ENCODE data around the gene ZBTB48.
A peak's percentile ranks its signal among the peaks of the same experiment; 100 is the strongest.
"Not testable (repeated sequence)": the region's sequence is repeated elsewhere in the genome, so short reads cannot be mapped to it uniquely, and the experiment has no call there.

ZBTB48 gene

GRCh38 chr1:6592865-6593593 lies 13.2 kb downstream of the ZBTB48 start:
- H3K27ac ChIP-seq (ENCODE audit: low read depth, low read length), result no peak overlapping the region
- H3K4me1 ChIP-seq (ENCODE audit: control insufficient read depth, insufficient read depth, low read length), result no peaks in the 10 kb centered on the region
- no peak overlapping the region for H3K4me3 ChIP-seq (ENCODE audit: low read depth, low read length)
- H3K27me3 ChIP-seq (ENCODE audit: control insufficient read depth, insufficient read depth, low read length), result no peaks in the 10 kb centered on the region
- peaks cover 99% of the 10 kb centered on the region for H3K36me3 ChIP-seq (ENCODE audit: control insufficient read depth, insufficient read depth, low read length)
- H3K9ac ChIP-seq (ENCODE audit: low read length), result no peak overlapping the region
- no peaks in the 10 kb centered on the region for H3K9me3 ChIP-seq (ENCODE audit: control insufficient read depth, insufficient read depth, low read depth, low read length)

- no peaks in the 10 kb centered on the region for H3K9me3 ChIP-seq (ENCODE audit: control insufficient read depth, insufficient read depth, low read depth, low read length)
- no peak overlapping the region for H3K4me3 ChIP-seq (ENCODE audit: low read depth, low read length)
- no peaks in the 10 kb centered on the region for H3K27me3 ChIP-seq (ENCODE audit: control insufficient read depth, insufficient read depth, low read length)
- no peak overlapping the region for H3K9ac ChIP-seq (ENCODE audit: low read length)
- peaks cover 93% of the 10 kb centered on the region for H3K36me3 ChIP-seq (ENCODE audit: control insufficient read depth, insufficient read depth, low read length)
- H3K4me1 ChIP-seq (ENCODE audit: control insufficient read depth, insufficient read depth, low read length), result no peaks in the 10 kb centered on the region
- no peak overlapping the region for H3K27ac ChIP-seq (ENCODE audit: low read depth, low read length)
Measured at GRCh38 chr1:6593810-6594209, 14.0 kb downstream of the ZBTB48 start.

- Histone ChIP-seq H3K27ac (ENCODE audit: low read depth, low read length) (no peak overlapping the region), H3K4me1 (ENCODE audit: control insufficient read depth, insufficient read depth, low read length) (no peaks in the 10 kb centered on the region), H3K36me3 (ENCODE audit: control insufficient read depth, insufficient read depth, low read length) (peaks cover 90% of the 10 kb centered on the region), H3K27me3 (ENCODE audit: control insufficient read depth, insufficient read depth, low read length) (no peaks in the 10 kb centered on the region), H3K9ac (ENCODE audit: low read length) (no peak overlapping the region), H3K4me3 (ENCODE audit: low read depth, low read length) (no peak overlapping the region), H3K9me3 (ENCODE audit: control insufficient read depth, insufficient read depth, low read depth, low read length) (no peaks in the 10 kb centered on the region)
Measured at GRCh38 chr1:6594977-6595740, 15.4 kb downstream of the ZBTB48 start.

- no peaks in the 10 kb centered on the region for H3K9me3 ChIP-seq (ENCODE audit: control insufficient read depth, insufficient read depth, low read depth, low read length)
- H3K9ac ChIP-seq (ENCODE audit: low read length), result no peak overlapping the region
- H3K4me1 ChIP-seq (ENCODE audit: control insufficient read depth, insufficient read depth, low read length), result peaks cover 7% of the 10 kb centered on the region; the same call in 1 of the 2 replicates
- peaks cover 78% of the 10 kb centered on the region for H3K36me3 ChIP-seq (ENCODE audit: control insufficient read depth, insufficient read depth, low read length)
- no peak overlapping the region for H3K4me3 ChIP-seq (ENCODE audit: low read depth, low read length)
- no peak overlapping the region for H3K27ac ChIP-seq (ENCODE audit: low read depth, low read length)
- no peaks in the 10 kb centered on the region for H3K27me3 ChIP-seq (ENCODE audit: control insufficient read depth, insufficient read depth, low read length)
Measured at GRCh38 chr1:6596351-6596750, 16.6 kb downstream of the ZBTB48 start.

- H3K9ac ChIP-seq (ENCODE audit: low read length), result no peak overlapping the region
- H3K4me1 ChIP-seq (ENCODE audit: control insufficient read depth, insufficient read depth, low read length), result peaks cover 7% of the 10 kb centered on the region; the same call in 1 of the 2 replicates
- H3K4me3 ChIP-seq (ENCODE audit: low read depth, low read length), result no peak overlapping the region
- peaks cover 70% of the 10 kb centered on the region for H3K36me3 ChIP-seq (ENCODE audit: control insufficient read depth, insufficient read depth, low read length)
- no peak overlapping the region for H3K27ac ChIP-seq (ENCODE audit: low read depth, low read length)
- H3K27me3 ChIP-seq (ENCODE audit: control insufficient read depth, insufficient read depth, low read length), result no peaks in the 10 kb centered on the region
- no peaks in the 10 kb centered on the region for H3K9me3 ChIP-seq (ENCODE audit: control insufficient read depth, insufficient read depth, low read depth, low read length)
Measured at GRCh38 chr1:6596886-6597776, 17.3 kb downstream of the ZBTB48 start.

GRCh38 chr1:6597777-6598131 lies 18.0 kb downstream of the ZBTB48 start:
- H3K27ac ChIP-seq (ENCODE audit: low read depth, low read length), result no peak overlapping the region
- no peaks in the 10 kb centered on the region for H3K9me3 ChIP-seq (ENCODE audit: control insufficient read depth, insufficient read depth, low read depth, low read length)
- H3K9ac ChIP-seq (ENCODE audit: low read length), result peak overlapping the region; percentile 12
- H3K36me3 ChIP-seq (ENCODE audit: control insufficient read depth, insufficient read depth, low read length), result peaks cover 64% of the 10 kb centered on the region
- no peak overlapping the region for H3K4me3 ChIP-seq (ENCODE audit: low read depth, low read length)
- peaks cover 7% of the 10 kb centered on the region; the same call in 1 of the 2 replicates for H3K4me1 ChIP-seq (ENCODE audit: control insufficient read depth, insufficient read depth, low read length)
- H3K27me3 ChIP-seq (ENCODE audit: control insufficient read depth, insufficient read depth, low read length), result no peaks in the 10 kb centered on the region

GRCh38 chr1:6599141-6599975 lies 19.6 kb downstream of the ZBTB48 start:
- Histone ChIP-seq H3K4me1 (ENCODE audit: control insufficient read depth, insufficient read depth, low read length) (peaks cover 16% of the 10 kb centered on the region), H3K36me3 (ENCODE audit: control insufficient read depth, insufficient read depth, low read length) (peaks cover 48% of the 10 kb centered on the region), H3K9ac (ENCODE audit: low read length) (no peak overlapping the region), H3K4me3 (ENCODE audit: low read depth, low read length) (peak overlapping the region; percentile 18), H3K9me3 (ENCODE audit: control insufficient read depth, insufficient read depth, low read depth, low read length) (no peaks in the 10 kb centered on the region), H3K27ac (ENCODE audit: low read depth, low read length) (no peak overlapping the region), H3K27me3 (ENCODE audit: control insufficient read depth, insufficient read depth, low read length) (no peaks in the 10 kb centered on the region)

GRCh38 chr1:6599991-6600390 lies 20.2 kb downstream of the ZBTB48 start:
- H3K9ac ChIP-seq (ENCODE audit: low read length); H3K9me3 ChIP-seq (ENCODE audit: control insufficient read depth, insufficient read depth, low read depth, low read length); H3K27me3 ChIP-seq (ENCODE audit: control insufficient read depth, insufficient read depth, low read length); H3K27ac ChIP-seq (ENCODE audit: low read depth, low read length): not testable (repeated sequence)
- Histone ChIP-seq H3K4me3 (ENCODE audit: low read depth, low read length) (peak overlapping the region; percentile 100), H3K4me1 (ENCODE audit: control insufficient read depth, insufficient read depth, low read length) (peaks cover 21% of the 10 kb centered on the region), H3K36me3 (ENCODE audit: control insufficient read depth, insufficient read depth, low read length) (peaks cover 43% of the 10 kb centered on the region)

- peaks cover 22% of the 10 kb centered on the region for H3K4me1 ChIP-seq (ENCODE audit: control insufficient read depth, insufficient read depth, low read length)
- H3K27ac ChIP-seq (ENCODE audit: low read depth, low read length), result peak overlapping the region; percentile 0; the same call in 1 of the 2 replicates
- H3K36me3 ChIP-seq (ENCODE audit: control insufficient read depth, insufficient read depth, low read length), result peaks cover 37% of the 10 kb centered on the region
- H3K9ac ChIP-seq (ENCODE audit: low read length), result peak overlapping the region; percentile 99
- H3K9me3 ChIP-seq (ENCODE audit: control insufficient read depth, insufficient read depth, low read depth, low read length), result no peaks in the 10 kb centered on the region
- H3K27me3 ChIP-seq (ENCODE audit: control insufficient read depth, insufficient read depth, low read length), result no peaks in the 10 kb centered on the region
- H3K4me3 ChIP-seq (ENCODE audit: low read depth, low read length), result peak overlapping the region; percentile 100
Measured at GRCh38 chr1:6600410-6601048, 20.7 kb downstream of the ZBTB48 start.

Measured in HUES6 (cell line).